GM12878 (cell line): ENCODE measurements around the gene CHST8. TPM values are rescaled to one million over a fixed set of nuclear protein-coding genes. Genes with fewer than 3 reads are reported as not detected.

ENCODE experiments used
- FOXK2 ChIP-seq: fragments of 450-650 bp; IDR thresholded peaks from 2 replicates; pipeline ENCODE4 v1.6.1; 2017; ENCODE audit warnings: mild to moderate bottlenecking, moderate library complexity
- MTA3 ChIP-seq: IDR thresholded peaks from 2 replicates; pipeline ENCODE4 v1.6.1; 2012; ENCODE audit warnings: low read length, inconsistent platforms, borderline replicate concordance
- NFIC ChIP-seq: IDR thresholded peaks from 2 replicates; pipeline ENCODE4 v1.6.1; 2012; ENCODE audit warnings: low read depth, mild to moderate bottlenecking, inconsistent platforms, low read length, moderate library complexity
- POLR2AphosphoS2 ChIP-seq: IDR thresholded peaks from 2 replicates; pipeline ENCODE4 v1.6.1; 2011; ENCODE audit warnings: low read depth, mild to moderate bottlenecking, low read length, improper control_type of control experiment, moderate library complexity
- RB1 ChIP-seq: fragments of 450-650 bp; formaldehyde crosslinking; IDR thresholded peaks from 2 replicates; pipeline ENCODE4 v1.6.1; 2017; ENCODE audit warnings: mild to moderate bottlenecking, borderline replicate concordance
- polyA plus RNA-seq, 11 experiments: library from polyadenylated mRNA; depleted of rRNA in 4 of 11; unstranded in 6 of 11; stranded (reverse) in 5 of 11; fragments of >200 nt; fragmentation: Nextera tagmentation in 4 of 11; fragmentation: Illumina TruSeq in 1 of 11; extraction: Ambion mirVana in 4 of 11; extraction: Trizol in 1 of 11; gene quantifications; 1 replicate in 1 of 11; 2 replicates in 10 of 11; pipeline versions ENCODE4 v1.2.1 to v1.2.3, GENCODE V29; 2011 to 2016; ENCODE audit warnings: inconsistent platforms in 2 of 11, missing spikeins in 2 of 11, low read depth in 1 of 11
- total RNA-seq, 4 experiments: library from RNA; depleted of rRNA in 3 of 4; stranded (reverse); fragments of >200 nt in 3 of 4; fragmentation: Illumina TruSeq in 1 of 4; extraction: Trizol in 1 of 4; gene quantifications; 2 replicates each; pipeline versions ENCODE4 v1.2.1 to v1.2.3, GENCODE V29; 2013 to 2021
- TF ChIP-seq, protein P1 (sequence below): fragments of 450-650 bp; IDR thresholded peaks from 2 replicates; pipeline ENCODE4 v1.6.1; 2017; ENCODE audit warnings: mild to moderate bottlenecking, moderate library complexity
- TF ChIP-seq, protein P2 (sequence below): fragments of 450-650 bp; IDR thresholded peaks from 2 replicates; pipeline ENCODE4 v1.6.1; 2016; ENCODE audit warnings: mild to moderate bottlenecking, moderate library complexity, borderline replicate concordance
- TF ChIP-seq, protein P3 (sequence below): fragments of 450-650 bp; IDR thresholded peaks from 2 replicates; pipeline ENCODE4 v1.6.1; 2016; ENCODE audit warnings: mild to moderate bottlenecking

Gene CHST8
- total and polyA plus RNA-seq, 10 of the 15 experiments (the other 5 are each of a cell fraction or from before 2014, with no cell fraction given) = 0.06 TPM; not detected in 9

DNA sequence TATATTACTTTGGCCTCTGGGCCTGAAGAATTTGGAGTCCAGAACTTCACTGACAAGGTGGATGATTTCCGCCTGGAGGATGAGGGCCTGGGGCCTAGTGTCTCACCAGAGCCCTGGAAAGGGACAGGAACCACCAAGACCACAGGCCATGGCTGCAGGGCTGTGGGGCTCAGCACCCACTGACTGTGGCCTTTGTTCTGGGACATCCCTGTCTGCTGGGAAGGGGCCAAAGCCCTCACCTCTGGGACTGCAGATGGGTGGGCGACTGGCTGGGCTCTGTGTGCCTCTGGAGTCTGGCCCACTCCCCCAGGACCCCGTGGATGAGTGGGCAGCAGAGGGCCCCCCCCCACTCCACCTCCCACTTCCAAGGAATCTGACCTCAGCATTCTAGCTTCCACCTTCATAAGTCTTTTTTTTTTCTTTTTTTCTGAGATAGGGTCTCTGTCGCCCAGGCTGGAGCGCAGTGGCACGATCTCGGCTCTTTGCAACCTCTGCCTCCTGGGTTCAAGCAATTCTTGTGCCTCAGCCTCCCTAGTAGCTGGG lies 20.3 kb downstream of the CHST8 start (continued):
- TF ChIP-seq, protein P1, sequence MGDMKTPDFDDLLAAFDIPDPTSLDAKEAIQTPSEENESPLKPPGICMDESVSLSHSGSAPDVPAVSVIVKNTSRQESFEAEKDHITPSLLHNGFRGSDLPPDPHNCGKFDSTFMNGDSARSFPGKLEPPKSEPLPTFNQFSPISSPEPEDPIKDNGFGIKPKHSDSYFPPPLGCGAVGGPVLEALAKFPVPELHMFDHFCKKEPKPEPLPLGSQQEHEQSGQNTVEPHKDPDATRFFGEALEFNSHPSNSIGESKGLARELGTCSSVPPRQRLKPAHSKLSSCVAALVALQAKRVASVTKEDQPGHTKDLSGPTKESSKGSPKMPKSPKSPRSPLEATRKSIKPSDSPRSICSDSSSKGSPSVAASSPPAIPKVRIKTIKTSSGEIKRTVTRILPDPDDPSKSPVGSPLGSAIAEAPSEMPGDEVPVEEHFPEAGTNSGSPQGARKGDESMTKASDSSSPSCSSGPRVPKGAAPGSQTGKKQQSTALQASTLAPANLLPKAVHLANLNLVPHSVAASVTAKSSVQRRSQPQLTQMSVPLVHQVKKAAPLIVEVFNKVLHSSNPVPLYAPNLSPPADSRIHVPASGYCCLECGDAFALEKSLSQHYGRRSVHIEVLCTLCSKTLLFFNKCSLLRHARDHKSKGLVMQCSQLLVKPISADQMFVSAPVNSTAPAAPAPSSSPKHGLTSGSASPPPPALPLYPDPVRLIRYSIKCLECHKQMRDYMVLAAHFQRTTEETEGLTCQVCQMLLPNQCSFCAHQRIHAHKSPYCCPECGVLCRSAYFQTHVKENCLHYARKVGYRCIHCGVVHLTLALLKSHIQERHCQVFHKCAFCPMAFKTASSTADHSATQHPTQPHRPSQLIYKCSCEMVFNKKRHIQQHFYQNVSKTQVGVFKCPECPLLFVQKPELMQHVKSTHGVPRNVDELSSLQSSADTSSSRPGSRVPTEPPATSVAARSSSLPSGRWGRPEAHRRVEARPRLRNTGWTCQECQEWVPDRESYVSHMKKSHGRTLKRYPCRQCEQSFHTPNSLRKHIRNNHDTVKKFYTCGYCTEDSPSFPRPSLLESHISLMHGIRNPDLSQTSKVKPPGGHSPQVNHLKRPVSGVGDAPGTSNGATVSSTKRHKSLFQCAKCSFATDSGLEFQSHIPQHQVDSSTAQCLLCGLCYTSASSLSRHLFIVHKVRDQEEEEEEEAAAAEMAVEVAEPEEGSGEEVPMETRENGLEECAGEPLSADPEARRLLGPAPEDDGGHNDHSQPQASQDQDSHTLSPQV = no peak
- TF ChIP-seq, protein P2, sequence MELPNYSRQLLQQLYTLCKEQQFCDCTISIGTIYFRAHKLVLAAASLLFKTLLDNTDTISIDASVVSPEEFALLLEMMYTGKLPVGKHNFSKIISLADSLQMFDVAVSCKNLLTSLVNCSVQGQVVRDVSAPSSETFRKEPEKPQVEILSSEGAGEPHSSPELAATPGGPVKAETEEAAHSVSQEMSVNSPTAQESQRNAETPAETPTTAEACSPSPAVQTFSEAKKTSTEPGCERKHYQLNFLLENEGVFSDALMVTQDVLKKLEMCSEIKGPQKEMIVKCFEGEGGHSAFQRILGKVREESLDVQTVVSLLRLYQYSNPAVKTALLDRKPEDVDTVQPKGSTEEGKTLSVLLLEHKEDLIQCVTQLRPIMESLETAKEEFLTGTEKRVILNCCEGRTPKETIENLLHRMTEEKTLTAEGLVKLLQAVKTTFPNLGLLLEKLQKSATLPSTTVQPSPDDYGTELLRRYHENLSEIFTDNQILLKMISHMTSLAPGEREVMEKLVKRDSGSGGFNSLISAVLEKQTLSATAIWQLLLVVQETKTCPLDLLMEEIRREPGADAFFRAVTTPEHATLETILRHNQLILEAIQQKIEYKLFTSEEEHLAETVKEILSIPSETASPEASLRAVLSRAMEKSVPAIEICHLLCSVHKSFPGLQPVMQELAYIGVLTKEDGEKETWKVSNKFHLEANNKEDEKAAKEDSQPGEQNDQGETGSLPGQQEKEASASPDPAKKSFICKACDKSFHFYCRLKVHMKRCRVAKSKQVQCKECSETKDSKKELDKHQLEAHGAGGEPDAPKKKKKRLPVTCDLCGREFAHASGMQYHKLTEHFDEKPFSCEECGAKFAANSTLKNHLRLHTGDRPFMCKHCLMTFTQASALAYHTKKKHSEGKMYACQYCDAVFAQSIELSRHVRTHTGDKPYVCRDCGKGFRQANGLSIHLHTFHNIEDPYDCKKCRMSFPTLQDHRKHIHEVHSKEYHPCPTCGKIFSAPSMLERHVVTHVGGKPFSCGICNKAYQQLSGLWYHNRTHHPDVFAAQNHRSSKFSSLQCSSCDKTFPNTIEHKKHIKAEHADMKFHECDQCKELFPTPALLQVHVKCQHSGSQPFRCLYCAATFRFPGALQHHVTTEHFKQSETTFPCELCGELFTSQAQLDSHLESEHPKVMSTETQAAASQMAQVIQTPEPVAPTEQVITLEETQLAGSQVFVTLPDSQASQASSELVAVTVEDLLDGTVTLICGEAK = no peak
- TF ChIP-seq POLR2AphosphoS2 = no peak
- no peak for TF ChIP-seq MTA3
- no peak for TF ChIP-seq NFIC
- no peak for TF ChIP-seq FOXK2
- TF ChIP-seq, protein P3, sequence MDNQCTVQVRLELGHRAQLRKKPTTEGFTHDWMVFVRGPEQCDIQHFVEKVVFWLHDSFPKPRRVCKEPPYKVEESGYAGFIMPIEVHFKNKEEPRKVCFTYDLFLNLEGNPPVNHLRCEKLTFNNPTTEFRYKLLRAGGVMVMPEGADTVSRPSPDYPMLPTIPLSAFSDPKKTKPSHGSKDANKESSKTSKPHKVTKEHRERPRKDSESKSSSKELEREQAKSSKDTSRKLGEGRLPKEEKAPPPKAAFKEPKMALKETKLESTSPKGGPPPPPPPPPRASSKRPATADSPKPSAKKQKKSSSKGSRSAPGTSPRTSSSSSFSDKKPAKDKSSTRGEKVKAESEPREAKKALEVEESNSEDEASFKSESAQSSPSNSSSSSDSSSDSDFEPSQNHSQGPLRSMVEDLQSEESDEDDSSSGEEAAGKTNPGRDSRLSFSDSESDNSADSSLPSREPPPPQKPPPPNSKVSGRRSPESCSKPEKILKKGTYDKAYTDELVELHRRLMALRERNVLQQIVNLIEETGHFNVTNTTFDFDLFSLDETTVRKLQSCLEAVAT = no peak
- TF ChIP-seq RB1 = no peak
